ENCODE data around the gene VTN.

DNA sequence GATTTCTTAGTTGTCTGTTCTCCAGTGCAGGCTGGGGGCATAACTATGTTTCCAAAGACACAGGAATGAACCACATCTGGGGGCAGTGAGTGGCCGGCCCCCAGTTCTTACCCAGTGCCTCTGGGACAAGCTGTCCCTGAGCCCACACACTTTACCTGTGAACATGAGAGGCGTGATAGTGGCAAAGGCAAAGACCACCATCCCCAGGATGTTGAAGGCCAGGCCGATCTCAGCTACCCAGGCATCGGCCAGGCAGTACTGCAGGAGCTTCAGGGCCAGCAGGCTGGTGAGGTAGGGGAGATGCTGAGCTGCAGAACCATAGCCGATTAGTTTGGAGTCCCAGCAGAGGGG is 34.3 kb upstream of the VTN start:
- TF ChIP-seq, protein P1, sequence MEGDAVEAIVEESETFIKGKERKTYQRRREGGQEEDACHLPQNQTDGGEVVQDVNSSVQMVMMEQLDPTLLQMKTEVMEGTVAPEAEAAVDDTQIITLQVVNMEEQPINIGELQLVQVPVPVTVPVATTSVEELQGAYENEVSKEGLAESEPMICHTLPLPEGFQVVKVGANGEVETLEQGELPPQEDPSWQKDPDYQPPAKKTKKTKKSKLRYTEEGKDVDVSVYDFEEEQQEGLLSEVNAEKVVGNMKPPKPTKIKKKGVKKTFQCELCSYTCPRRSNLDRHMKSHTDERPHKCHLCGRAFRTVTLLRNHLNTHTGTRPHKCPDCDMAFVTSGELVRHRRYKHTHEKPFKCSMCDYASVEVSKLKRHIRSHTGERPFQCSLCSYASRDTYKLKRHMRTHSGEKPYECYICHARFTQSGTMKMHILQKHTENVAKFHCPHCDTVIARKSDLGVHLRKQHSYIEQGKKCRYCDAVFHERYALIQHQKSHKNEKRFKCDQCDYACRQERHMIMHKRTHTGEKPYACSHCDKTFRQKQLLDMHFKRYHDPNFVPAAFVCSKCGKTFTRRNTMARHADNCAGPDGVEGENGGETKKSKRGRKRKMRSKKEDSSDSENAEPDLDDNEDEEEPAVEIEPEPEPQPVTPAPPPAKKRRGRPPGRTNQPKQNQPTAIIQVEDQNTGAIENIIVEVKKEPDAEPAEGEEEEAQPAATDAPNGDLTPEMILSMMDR (IDR thresholded peaks at IDR 0.05), result no peak
- TF ChIP-seq POLR2A (IDR thresholded peaks at IDR 0.05), result no peak

All from thyroid gland (tissue), 4 donors.